Fibroblast of lung (primary cell): ENCODE data around the gene PNPLA7.

Experiments used
- EZH2 ChIP-seq: IDR thresholded peaks from 2 replicates; pipeline ENCODE4 v1.5.1; 2012; ENCODE audit warnings: low read length, control low read depth, mild to moderate bottlenecking; ENCODE audit errors: missing control alignments
- TF ChIP-seq, protein P1 (sequence below), 2 donors: IDR thresholded peaks in 1 of 2; conservative IDR thresholded peaks in 1 of 2; 1 replicate in 1 of 2; 2 replicates in 1 of 2; pipeline ENCODE4 v1.5.1; 2011 to 2012; ENCODE audit warnings: low read length in 2 of 2, control low read depth in 1 of 2, inconsistent platforms in 1 of 2, low read depth in 1 of 2, mild to moderate bottlenecking in 1 of 2

DNA sequence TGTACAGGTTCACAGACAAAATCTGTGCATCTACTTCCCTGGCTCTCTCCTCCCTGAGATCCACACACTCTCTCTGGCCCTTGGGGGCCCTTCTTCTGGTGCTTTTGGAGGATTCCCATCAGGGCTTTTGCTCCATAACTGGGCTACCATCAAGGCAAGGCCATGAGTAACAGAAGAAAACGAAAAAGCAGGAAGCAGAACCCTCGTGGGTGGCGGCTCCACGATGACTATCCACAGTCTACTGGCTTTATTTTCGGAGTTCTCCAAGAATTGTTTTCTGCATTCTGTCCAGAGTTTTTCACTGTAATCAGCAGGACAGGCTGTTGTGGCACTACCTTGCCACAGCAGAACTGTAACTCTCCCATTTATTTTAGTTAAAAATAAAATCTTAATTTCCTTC, 19.9 kb downstream of the PNPLA7 start:
- TF ChIP-seq, protein P1, sequence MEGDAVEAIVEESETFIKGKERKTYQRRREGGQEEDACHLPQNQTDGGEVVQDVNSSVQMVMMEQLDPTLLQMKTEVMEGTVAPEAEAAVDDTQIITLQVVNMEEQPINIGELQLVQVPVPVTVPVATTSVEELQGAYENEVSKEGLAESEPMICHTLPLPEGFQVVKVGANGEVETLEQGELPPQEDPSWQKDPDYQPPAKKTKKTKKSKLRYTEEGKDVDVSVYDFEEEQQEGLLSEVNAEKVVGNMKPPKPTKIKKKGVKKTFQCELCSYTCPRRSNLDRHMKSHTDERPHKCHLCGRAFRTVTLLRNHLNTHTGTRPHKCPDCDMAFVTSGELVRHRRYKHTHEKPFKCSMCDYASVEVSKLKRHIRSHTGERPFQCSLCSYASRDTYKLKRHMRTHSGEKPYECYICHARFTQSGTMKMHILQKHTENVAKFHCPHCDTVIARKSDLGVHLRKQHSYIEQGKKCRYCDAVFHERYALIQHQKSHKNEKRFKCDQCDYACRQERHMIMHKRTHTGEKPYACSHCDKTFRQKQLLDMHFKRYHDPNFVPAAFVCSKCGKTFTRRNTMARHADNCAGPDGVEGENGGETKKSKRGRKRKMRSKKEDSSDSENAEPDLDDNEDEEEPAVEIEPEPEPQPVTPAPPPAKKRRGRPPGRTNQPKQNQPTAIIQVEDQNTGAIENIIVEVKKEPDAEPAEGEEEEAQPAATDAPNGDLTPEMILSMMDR (conservative IDR thresholded peaks at IDR 0.05 in 1 of 2, IDR thresholded peaks at IDR 0.05 in 1 of 2; ENCODE audit: low read depth in 1 of 2, low read length in 2 of 2), result no peak
- TF ChIP-seq EZH2, result no peak
